ENCODE data around the gene EFTUD2.

The EFTUD2 gene

GRCh38 chr17:44887971-44888954 lies 11.0 kb downstream of the EFTUD2 start:
- no peak for DNase-seq

- no peak for DNase-seq
These were observed 12.2 kb downstream of the EFTUD2 start for GRCh38 chr17:44887016-44887415.

DNA sequence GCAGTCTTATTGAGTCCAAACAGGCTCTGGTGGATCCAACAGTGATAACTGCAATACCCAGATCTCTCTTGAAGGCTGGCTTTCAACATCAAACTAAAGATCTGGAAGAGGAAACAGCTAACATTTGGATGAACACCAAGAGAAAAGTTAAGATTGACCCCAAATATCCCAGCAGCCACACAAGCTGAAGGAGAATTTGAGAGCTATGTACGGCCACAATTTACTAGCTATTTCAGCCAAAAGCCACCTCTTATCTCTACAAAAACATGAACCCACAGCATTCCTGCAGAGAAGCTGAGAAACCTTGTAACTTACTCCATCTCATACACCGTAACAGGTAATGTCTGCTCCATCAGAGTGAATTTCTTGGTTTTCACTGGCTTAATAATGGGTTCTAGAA lies 14.3 kb downstream of the EFTUD2 start:
- DNase-seq: no peak

- no peak for DNase-seq
These were observed 18.1 kb downstream of the EFTUD2 start for GRCh38 chr17:44881145-44881544.

DNA sequence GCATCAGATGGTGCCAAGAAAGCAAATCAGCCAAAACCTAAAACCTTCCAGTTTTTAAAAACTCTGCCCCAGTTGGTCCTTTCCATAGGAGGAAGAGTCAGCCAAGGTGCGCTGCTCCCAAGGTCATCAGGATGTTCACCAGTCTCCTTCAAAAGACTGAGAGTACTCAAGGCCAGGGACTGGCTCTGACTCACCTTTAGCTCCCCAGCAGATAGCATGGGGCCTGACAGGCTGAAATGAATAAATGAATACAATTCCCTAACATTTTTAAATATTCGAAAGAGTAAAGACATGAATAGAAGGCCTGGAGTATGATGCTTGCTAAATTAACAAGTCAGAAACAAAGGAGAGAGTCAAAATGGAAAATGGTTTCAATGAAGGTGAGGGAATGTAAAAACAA lies 19.2 kb downstream of the EFTUD2 start:
- DNase-seq: no peak

DNA sequence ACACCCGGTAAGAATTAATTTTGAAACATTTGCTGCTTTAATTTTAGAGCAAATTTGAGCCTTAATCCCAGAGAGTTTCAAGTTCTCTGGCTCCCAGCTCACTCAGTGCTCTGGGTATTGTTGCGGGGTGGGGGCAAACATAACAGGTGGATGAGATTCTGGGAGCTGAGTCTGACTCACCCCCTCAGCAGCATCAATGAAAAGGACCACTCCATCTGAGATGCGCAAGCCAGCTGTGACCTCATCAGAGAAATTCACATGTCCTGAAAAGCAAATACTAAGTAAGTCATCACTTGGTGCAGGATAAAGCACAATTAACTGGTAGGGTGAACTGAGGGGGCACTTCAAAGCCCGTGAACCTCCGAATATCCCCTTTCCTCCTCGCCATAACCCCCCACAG lies 19.9 kb downstream of the EFTUD2 start:
- no peak for DNase-seq

DNA sequence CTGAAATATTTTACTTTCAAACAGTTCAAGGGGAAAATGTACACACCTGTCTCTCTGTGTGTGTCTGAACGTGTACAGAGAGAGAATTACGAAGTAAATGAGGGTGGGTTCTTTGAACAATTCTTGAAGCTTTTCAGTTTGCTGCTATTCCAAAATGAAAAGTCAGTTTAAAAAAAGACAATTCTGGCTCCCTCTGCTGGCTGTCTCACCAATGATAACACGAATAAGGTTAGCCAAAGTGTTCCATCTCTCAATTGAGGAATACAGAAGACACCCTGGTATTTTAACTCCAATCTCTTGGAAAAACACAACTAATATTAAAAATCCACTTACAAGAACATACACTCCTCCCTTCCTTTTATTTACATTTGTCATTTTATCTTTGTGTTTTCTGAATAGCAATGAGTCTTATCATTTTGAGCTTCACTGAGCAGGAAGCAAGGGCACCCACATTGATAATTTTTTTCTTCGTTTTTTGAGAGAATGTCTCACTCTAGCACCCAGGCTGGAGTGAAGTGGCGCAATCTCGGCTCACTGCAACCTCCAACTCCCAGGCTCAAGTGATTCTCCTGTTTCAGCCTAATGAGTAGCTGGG lies 20.5 kb downstream of the EFTUD2 start:
- DNase-seq: peak in 1 of 14 donors; percentile 22

GRCh38 chr17:44877121-44877520 lies 22.1 kb downstream of the EFTUD2 start:
- DNase-seq: no peak

DNA sequence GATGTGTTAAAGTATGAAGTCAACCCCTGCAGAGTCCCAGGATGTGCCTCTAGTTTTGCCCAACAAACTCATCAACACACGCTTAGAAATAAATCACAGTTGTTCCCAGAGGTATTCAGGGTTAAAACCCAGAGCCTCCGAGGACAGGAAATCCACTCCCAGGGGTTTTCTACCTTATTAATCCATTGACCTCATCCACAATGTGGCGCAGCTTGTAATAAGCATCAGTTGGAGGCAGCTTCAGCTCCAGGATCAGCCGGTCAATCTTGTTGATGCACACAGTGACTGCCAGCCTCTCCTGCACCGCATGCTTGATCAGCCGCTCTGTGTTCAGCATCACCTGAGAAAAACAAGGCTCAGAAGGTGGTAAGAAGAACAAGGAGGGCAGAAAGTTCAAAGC lies 23.5 kb downstream of the EFTUD2 start:
- no peak for DNase-seq

- DNase-seq: peak in 5 of 14 donors; percentile 2 to 64 (median 6)
These were observed 27.0 kb downstream of the EFTUD2 start for GRCh38 chr17:44872131-44872768.

GRCh38 chr17:44871556-44871955 lies 27.7 kb downstream of the EFTUD2 start:
- no peak for DNase-seq

GRCh38 chr17:44867841-44868240 lies 31.4 kb downstream of the EFTUD2 start:
- no peak for DNase-seq

DNA sequence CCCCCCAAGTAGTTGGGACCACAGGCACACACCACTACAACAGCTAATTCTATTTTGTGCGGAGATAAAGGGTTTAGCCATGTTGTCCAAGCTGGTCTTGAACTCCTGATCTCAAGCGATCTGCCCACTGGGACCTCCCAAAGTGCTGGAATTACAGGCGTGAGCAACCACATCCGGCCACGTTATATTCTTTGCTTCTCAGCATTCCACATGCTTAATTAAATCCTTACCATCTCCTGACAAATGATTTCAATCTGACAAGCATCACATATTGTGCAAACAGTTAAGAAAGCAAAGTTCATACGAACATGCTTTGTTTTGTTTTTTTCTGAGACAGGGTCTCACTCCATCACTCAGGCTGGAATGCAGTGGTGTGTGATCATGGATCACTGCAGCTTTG lies 33.3 kb downstream of the EFTUD2 start:
- no peak for DNase-seq

GRCh38 chr17:44865231-44865660 lies 34.0 kb downstream of the EFTUD2 start:
- DNase-seq: peak in 6 of 14 donors; percentile 0 to 63 (median 20)

DNA sequence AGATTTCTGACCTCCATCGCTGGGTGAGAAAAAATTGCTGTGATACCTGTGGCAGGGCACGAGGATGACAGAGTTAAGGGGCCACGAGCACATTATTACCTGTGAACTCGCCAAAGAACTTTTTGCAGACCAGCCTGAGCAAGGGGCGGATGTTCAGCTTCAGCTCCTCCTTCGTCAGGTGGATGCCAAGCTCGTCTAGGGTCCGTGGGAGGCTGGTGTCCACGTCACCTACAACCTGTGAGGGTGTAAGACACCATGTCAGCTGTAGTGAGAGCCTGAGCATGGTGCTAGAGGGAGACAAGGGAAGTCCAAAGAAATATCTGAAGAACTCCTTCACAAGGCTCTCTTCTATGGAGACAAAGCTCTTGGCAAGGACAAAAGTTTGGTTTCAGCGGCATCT lies 34.4 kb downstream of the EFTUD2 start:
- DNase-seq: no peak

DNA sequence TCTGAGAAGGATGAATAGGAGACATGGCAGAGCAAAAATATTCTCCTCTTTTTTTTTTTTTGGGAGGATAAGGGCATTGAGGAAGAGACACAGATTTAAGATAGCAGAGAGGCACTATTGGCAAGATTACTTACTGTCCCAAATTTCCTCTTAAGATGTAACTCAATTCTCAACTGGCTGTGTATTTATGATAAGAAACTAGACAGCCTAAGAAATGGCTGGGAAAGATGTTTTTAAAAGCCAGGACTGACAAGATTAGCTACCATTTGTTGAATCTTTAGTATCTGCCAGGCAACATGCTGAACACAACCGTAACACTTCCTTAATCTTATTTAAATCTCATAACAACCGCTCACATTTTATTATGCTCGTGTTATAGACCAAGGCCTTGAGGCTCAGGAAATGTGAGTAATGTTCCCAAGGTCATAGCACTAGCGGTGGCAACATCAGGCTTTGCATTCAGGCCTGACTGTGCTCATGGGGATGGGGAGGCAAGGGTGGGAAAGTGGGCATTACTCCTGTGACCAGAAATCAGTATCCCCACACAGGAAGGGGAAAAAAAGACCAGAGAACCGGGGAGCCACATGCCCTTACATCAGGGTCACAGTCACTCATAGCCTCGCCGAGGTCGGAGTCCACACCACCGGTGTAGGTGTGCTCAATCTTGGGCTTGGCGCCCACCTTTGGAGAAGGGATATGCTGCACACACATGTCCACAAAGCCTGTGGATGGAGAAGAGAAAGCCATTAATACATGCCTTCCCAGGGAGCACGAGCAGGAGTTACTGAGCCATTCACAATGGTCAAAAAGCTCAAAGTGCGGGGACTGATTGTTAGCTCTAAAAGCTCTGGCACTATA lies 36.0 kb downstream of the EFTUD2 start:
- DNase-seq: no peak

DNA sequence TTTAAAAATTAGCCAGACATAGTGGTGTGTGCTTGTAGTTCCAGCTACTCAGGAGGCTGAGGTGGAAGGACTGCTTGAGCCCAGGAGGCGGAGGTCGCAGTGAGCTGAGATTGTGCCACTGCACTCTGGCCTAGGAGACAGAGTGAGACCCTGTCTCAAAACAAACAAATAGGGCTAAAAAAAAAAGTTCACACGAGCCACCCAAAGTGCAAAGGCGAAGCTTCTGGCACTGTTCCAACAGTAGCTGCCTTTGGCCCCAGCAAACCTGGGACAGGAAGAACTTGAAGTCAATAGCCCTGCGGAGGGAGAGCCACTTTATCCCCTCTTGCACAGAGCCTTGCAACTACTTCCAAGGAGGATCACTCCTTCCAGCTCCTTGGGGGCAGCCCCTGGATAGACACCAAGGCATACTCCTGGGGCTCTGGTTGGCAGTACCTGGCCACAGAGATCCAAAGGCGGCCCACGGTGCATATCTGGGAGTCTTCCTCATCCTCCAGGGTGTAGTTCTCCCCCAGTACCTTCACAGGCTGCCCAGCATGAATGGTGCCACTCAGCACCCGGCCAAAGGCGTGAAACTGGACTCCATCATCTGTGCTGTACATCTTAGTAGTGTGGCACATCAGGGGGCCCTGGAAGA lies 36.8 kb downstream of the EFTUD2 start:
- DNase-seq: no peak

DNA sequence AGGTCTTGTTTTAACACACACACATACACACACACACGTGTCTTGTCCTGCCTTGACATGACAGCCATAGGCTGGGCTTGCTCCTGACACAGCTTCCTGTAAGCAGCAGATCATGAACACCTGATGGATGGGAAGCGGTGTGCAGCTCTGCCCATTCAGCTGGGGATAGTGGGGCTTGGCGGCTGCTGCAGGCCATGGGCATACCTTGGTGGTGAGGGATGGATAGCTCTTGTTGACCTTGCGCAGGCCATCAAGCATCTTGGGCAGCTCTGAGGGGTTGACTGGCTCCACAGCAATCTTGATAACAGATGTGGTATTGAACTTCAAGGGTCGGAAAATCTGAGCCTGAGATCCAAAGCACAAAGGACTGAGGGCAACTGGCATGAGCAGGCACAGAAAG lies 39.5 kb downstream of the EFTUD2 start:
- no peak for DNase-seq

DNA sequence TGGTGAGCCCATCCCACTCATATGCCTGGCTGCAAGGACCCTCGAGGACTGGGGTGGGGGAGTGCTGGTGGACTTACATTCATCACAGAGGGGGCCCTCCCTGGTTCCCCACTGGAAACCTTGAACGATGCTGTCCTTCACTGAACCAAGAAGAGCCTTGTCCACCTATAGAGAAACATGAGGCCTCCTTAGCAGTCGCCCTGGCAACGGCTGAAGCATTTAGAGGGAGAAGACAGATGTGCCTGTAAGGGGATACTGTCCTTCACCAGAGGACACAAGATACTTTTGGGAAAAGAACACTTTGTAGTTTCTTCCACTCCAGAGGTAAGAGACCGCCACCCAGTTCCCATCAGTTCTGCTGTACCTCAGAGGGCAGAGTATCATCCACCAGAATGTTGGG lies 45.1 kb downstream of the EFTUD2 start:
- no peak for DNase-seq

DNA sequence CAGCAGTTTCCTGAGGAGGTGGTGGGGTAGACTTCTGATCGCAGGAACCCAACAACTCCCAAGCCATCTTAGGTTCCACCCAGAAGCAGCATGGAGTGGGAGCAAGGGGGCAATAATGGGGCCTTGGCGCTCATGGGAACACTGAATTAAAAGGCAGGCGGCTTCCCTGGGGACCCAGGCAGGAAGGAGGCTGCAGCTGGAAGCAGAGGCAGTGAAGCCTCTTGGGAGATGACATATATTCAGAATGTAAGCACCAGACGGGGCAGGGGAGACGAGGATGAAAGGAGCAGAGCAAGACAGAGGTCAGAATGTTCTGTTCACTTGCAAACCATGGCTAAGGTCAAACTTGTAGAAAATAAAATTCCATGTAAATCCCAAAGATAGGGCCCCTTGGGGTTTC lies 48.6 kb downstream of the EFTUD2 start:
- DNase-seq: no peak

GRCh38 chr17:44850025-44850424 lies 49.2 kb downstream of the EFTUD2 start:
- DNase-seq: no peak

DNA sequence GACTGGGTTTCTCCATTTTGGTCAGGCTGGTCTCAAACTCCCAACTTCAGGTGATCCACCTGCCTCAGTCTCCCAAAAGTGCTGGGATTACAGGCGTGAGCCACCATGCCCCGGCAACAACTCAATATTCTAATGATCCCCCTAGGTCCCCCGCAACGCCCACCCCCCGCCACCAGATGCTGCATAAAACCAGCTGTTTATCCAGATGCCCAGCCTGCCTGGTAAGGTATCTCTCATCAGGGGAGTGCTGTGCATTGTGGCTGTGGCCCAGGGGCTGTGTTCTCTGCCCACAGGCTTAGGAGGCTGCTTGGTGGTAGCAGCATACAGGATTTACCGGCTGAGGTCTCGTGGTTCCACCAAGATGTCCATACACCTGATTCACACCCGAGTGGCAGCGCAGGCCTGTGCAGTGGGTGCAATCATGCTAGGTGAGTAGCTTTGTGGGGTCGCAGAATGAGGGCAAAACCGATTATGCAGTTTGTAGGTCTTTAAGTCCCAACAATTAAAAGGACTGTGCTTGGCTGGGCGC lies 50.2 kb downstream of the EFTUD2 start:
- DNase-seq: no peak

All from C1 segment of cervical spinal cord (tissue), 14 donors.